Smooth muscle cell (in vitro differentiated cells): ENCODE results near the gene CHN2. TPM values are rescaled to one million over a fixed set of nuclear protein-coding genes. Genes with fewer than 3 reads are reported as not detected.
A peak's percentile ranks its signal among the peaks of the same experiment; 100 is the strongest.

ENCODE experiments used
- DNase-seq: peaks from one replicate; lab custom pipeline; 2025; ENCODE audit not compliant: unreplicated experiment; lab: John Stamatoyannopoulos, UW
- H2AFZ ChIP-seq: fragments of 200-600 bp; sonication (generic); 2 replicates; pipeline ENCODE4 v1.6.0; 2016; ENCODE audit warnings: antibody characterized with exemption, low read depth, mild to moderate bottlenecking
- H3F3A ChIP-seq: fragments of 200-600 bp; sonication (generic); 2 replicates; pipeline ENCODE4 v1.6.0; 2017; ENCODE audit warnings: antibody characterized with exemption, low read depth
- H3K27ac ChIP-seq: fragments of 200-600 bp; sonication (generic); 2 replicates; pipeline ENCODE4 v1.5.1; 2016; ENCODE audit warnings: low read depth, mild to moderate bottlenecking
- H3K27me3 ChIP-seq: fragments of 200-600 bp; sonication (generic); 2 replicates; pipeline ENCODE4 v1.6.1; 2016; ENCODE audit warnings: low read depth, mild to moderate bottlenecking
- H3K36me3 ChIP-seq: fragments of 200-600 bp; sonication (generic); 2 replicates; pipeline ENCODE4 v1.5.1; 2016; ENCODE audit warnings: low read depth
- H3K4me1 ChIP-seq: fragments of 200-600 bp; sonication (generic); 2 replicates; pipeline ENCODE4 v1.5.1; 2016; ENCODE audit warnings: low read depth
- H3K4me2 ChIP-seq: fragments of 200-600 bp; sonication (generic); 2 replicates; pipeline ENCODE4 v1.6.0; 2016; ENCODE audit warnings: mild to moderate bottlenecking
- H3K4me3 ChIP-seq: fragments of 200-600 bp; sonication (generic); 2 replicates; pipeline ENCODE4 v1.5.1; 2016; ENCODE audit warnings: mild to moderate bottlenecking
- H3K79me2 ChIP-seq: fragments of 200-600 bp; sonication (generic); 2 replicates; pipeline ENCODE4 v1.6.0; 2016; ENCODE audit warnings: low read depth, mild to moderate bottlenecking
- H3K9ac ChIP-seq: fragments of 200-600 bp; sonication (generic); 2 replicates; pipeline ENCODE4 v1.6.0; 2016; ENCODE audit warnings: low read depth
- H3K9me3 ChIP-seq: fragments of 200-600 bp; sonication (generic); replicated peaks from 2 replicates; pipeline ENCODE4 v1.5.1; 2016; ENCODE audit warnings: low read depth
- H4K20me1 ChIP-seq: fragments of 200-600 bp; sonication (generic); 2 replicates; pipeline ENCODE4 v1.6.0; 2016; ENCODE audit warnings: low read depth
- CTCF ChIP-seq: fragments of 200-600 bp; sonication (generic); IDR thresholded peaks from 2 replicates; pipeline ENCODE4 v1.5.1; 2017; ENCODE audit warnings: borderline replicate concordance, mild to moderate bottlenecking, antibody characterized with exemption; ENCODE audit not compliant: insufficient read depth, poor library complexity, severe bottlenecking
- WGBS: methylation state at CpG from one replicate; pipeline ENCODE4 v1.1.7; 2016; ENCODE audit warnings: low lambda C conversion rate; 5-methylcytosine and 5-hydroxymethylcytosine counted together
- polyA plus RNA-seq: library from polyadenylated mRNA; unstranded; fragments of >200 nt; fragmentation: Nextera tagmentation; extraction: Ambion mirVana; gene quantifications from 2 replicates; pipeline ENCODE4 v1.2.1, GENCODE V29; 2016
- total RNA-seq: library from RNA; depleted of rRNA; stranded (reverse); fragments of >200 nt; gene quantifications from 2 replicates; pipeline ENCODE4 v1.2.3, GENCODE V29; 2014

Gene CHN2
- total and polyA plus RNA-seq, 2 experiments from 2014 or later: 7.4 to 20.7 TPM

GRCh38 chr7:29346231-29346978 is 151.8 kb downstream of the CHN2 start:
- Histone ChIP-seq H3K9ac (no peak overlapping the region), H3K79me2 (no peaks in the 10 kb centered on the region), H4K20me1 (no peaks in the 10 kb centered on the region), H3K36me3 (no peaks in the 10 kb centered on the region), H3K27me3 (no peaks in the 10 kb centered on the region), H3K4me1 (no peaks in the 10 kb centered on the region), H3F3A (no peaks in the 10 kb centered on the region), H3K4me3 (no peak overlapping the region), H2AFZ (no peak overlapping the region), H3K4me2 (no peak overlapping the region), H3K9me3 (no peaks in the 10 kb centered on the region), H3K27ac (no peak overlapping the region)
- 69% methylated on average over 8 of the region's 8 CpGs for WGBS
- DNase-seq: no peak
- TF ChIP-seq CTCF: no peak

GRCh38 chr7:29349362-29349761 is 154.8 kb downstream of the CHN2 start:
- Histone ChIP-seq H3K4me2 (no peak overlapping the region), H3K4me3 (no peak overlapping the region), H4K20me1 (no peaks in the 10 kb centered on the region), H3K36me3 (no peaks in the 10 kb centered on the region), H3K9ac (no peak overlapping the region), H3K79me2 (no peaks in the 10 kb centered on the region), H2AFZ (no peak overlapping the region), H3K27me3 (no peaks in the 10 kb centered on the region), H3K27ac (peak overlapping the region; percentile 68), H3K4me1 (no peaks in the 10 kb centered on the region), H3K9me3 (no peaks in the 10 kb centered on the region), H3F3A (no peaks in the 10 kb centered on the region)
- DNase-seq: no peak
- 57% methylated on average over 4 of the region's 4 CpGs for WGBS
- TF ChIP-seq CTCF: no peak

GRCh38 chr7:29350351-29350750 is 155.8 kb downstream of the CHN2 start:
- no peaks in the 10 kb centered on the region for H3K9me3 ChIP-seq
- no peak for DNase-seq
- no peaks in the 10 kb centered on the region for H4K20me1 ChIP-seq
- H3K4me3 ChIP-seq: no peak overlapping the region
- no peak overlapping the region for H3K4me2 ChIP-seq
- H3F3A ChIP-seq: no peaks in the 10 kb centered on the region
- TF ChIP-seq CTCF: no peak
- H3K9ac ChIP-seq: no peak overlapping the region
- H3K4me1 ChIP-seq: no peaks in the 10 kb centered on the region
- H3K79me2 ChIP-seq: no peaks in the 10 kb centered on the region
- H2AFZ ChIP-seq: no peak overlapping the region
- no peaks in the 10 kb centered on the region for H3K36me3 ChIP-seq
- WGBS: 57% methylated on average over 3 of the region's 3 CpGs
- H3K27me3 ChIP-seq: no peaks in the 10 kb centered on the region
- H3K27ac ChIP-seq: peak overlapping the region; percentile 68

GRCh38 chr7:29352041-29352440 is 157.5 kb downstream of the CHN2 start:
- H2AFZ ChIP-seq: no peak overlapping the region
- no peaks in the 10 kb centered on the region for H3K36me3 ChIP-seq
- 67% methylated on average over 4 of the region's 4 CpGs for WGBS
- no peaks in the 10 kb centered on the region for H3F3A ChIP-seq
- H3K4me1 ChIP-seq: no peaks in the 10 kb centered on the region
- H3K27me3 ChIP-seq: no peaks in the 10 kb centered on the region
- H3K9ac ChIP-seq: no peak overlapping the region
- no peak overlapping the region for H3K4me3 ChIP-seq
- H3K9me3 ChIP-seq: no peaks in the 10 kb centered on the region
- no peak for TF ChIP-seq CTCF
- no peak overlapping the region for H3K4me2 ChIP-seq
- H3K79me2 ChIP-seq: no peaks in the 10 kb centered on the region
- H4K20me1 ChIP-seq: no peaks in the 10 kb centered on the region
- DNase-seq: no peak
- H3K27ac ChIP-seq: no peak overlapping the region
